H1 (cell line): ENCODE data around the gene KCNA4. TPM values are rescaled to one million over a fixed set of nuclear protein-coding genes. Genes with fewer than 3 reads are reported as not detected.

Experiments used
- CTCF ChIA-PET: fragments of 300-600 bp; sonication (Branson Sonifier 250); formaldehyde crosslinking; loops from one replicate; lab custom pipeline; 2021; ENCODE audit not compliant: partially characterized antibody; lab: Charles Lee
- POLR2A ChIA-PET: fragments of 300-600 bp; sonication (Branson Sonifier 250); formaldehyde crosslinking; loops from one replicate; lab custom pipeline; 2021; ENCODE audit warnings: inconsistent platforms; ENCODE audit not compliant: partially characterized antibody; lab: Charles Lee
- DNase-seq, 2 experiments: peaks; one replicate each; pipeline versions ENCODE4 v3.0.0 to v3.0.0-alpha.2; 2010 to 2022; ENCODE audit warnings: low spot score in 2 of 2, low read depth in 1 of 2, mixed read lengths in 1 of 2
- FAIRE-seq: peaks from 2 replicates; lab custom pipeline; 2011; peaks lifted over from hg19 to GRCh38; lab: Jason Lieb, UNC
- H2AFZ ChIP-seq: 2 replicates; pipeline ENCODE4 v1.8.1; 2012; ENCODE audit warnings: low read length, inconsistent platforms
- H2AK5ac ChIP-seq: 2 replicates; pipeline ENCODE4 v1.6.1; 2013; ENCODE audit warnings: low read depth, low read length
- H2BK120ac ChIP-seq: replicated peaks from 2 replicates; pipeline ENCODE3; 2013; ENCODE audit warnings: low read depth, low read length, inconsistent platforms
- H2BK12ac ChIP-seq: 2 replicates; pipeline ENCODE4 v1.6.1; 2013; ENCODE audit warnings: low read depth, low read length
- H2BK15ac ChIP-seq: 2 replicates; pipeline ENCODE4 v1.6.1; 2013; ENCODE audit warnings: low read length
- H2BK20ac ChIP-seq: 2 replicates; pipeline ENCODE4 v1.6.1; 2013; ENCODE audit warnings: low read length
- H2BK5ac ChIP-seq: 2 replicates; pipeline ENCODE4 v1.6.1; 2013; ENCODE audit warnings: low read depth, low read length
- H3K14ac ChIP-seq: 2 replicates; pipeline ENCODE4 v1.6.1; 2013; ENCODE audit warnings: inconsistent platforms; ENCODE audit not compliant: insufficient read length
- H3K18ac ChIP-seq: 2 replicates; pipeline ENCODE4 v1.6.1; 2013; ENCODE audit warnings: low read length; ENCODE audit errors: extremely low read depth
- H3K23ac ChIP-seq: 2 replicates; pipeline ENCODE4 v1.6.1; 2013; ENCODE audit warnings: inconsistent platforms; ENCODE audit not compliant: insufficient read length
- H3K23me2 ChIP-seq: 2 replicates; pipeline ENCODE4 v1.6.1; 2013; ENCODE audit warnings: low read depth, low read length
- H3K27ac ChIP-seq: 2 replicates; pipeline ENCODE4 v1.6.1; 2011; ENCODE audit warnings: low read depth, low read length, inconsistent platforms
- H3K27me3 ChIP-seq, 4 experiments: replicated peaks in 1 of 4; 1 replicate in 1 of 4; 2 replicates in 3 of 4; pipeline versions ENCODE4 v1.6.1 to v1.8.1; 2011 to 2013; ENCODE audit warnings: low read length in 3 of 4, mild to moderate bottlenecking in 3 of 4, inconsistent platforms in 2 of 4, mixed read lengths in 2 of 4, moderate library complexity in 1 of 4; ENCODE audit not compliant: control insufficient read depth in 3 of 4, insufficient read depth in 3 of 4; ENCODE audit errors: extremely low read depth in 1 of 4
- H3K36me3 ChIP-seq, 4 experiments: 2 replicates each; pipeline versions ENCODE4 v1.6.1 to v1.8.1; 2011 to 2013; ENCODE audit warnings: mild to moderate bottlenecking in 4 of 4, low read length in 3 of 4, moderate library complexity in 2 of 4, control low read depth in 1 of 4, inconsistent platforms in 1 of 4; ENCODE audit not compliant: insufficient read depth in 4 of 4, control insufficient read depth in 2 of 4
- H3K4ac ChIP-seq: replicated peaks from 2 replicates; pipeline ENCODE3; 2013; ENCODE audit warnings: low read length, low read depth, mixed read lengths, inconsistent platforms; ENCODE audit not compliant: insufficient read length
- H3K4me1 ChIP-seq, 4 experiments: replicated peaks in 1 of 4; 1 replicate in 1 of 4; 2 replicates in 3 of 4; pipeline versions ENCODE4 v1.6.1 to v1.8.1; 2011 to 2013; ENCODE audit warnings: low read length in 3 of 4, inconsistent platforms in 2 of 4, mixed read lengths in 1 of 4; ENCODE audit not compliant: insufficient read depth in 4 of 4, control insufficient read depth in 3 of 4
- H3K4me2 ChIP-seq, 2 experiments: 2 replicates each; pipeline versions ENCODE4 v1.6.1 to v1.8.1; 2011 to 2013; ENCODE audit warnings: low read depth in 2 of 2, low read length in 2 of 2, control low read depth in 1 of 2, inconsistent platforms in 1 of 2, mild to moderate bottlenecking in 1 of 2; ENCODE audit not compliant: insufficient read depth in 1 of 2
- H3K4me3 ChIP-seq, 4 experiments: fragments of 200-600, 300-600 bp in 1 of 4; sonication (generic), shearing (Covaris generic), sonication (Bioruptor Twin) in 1 of 4; 2 replicates each; pipeline versions ENCODE4 v1.5.1 to v1.8.1; 2011 to 2016; ENCODE audit warnings: low read length in 4 of 4, low read depth in 3 of 4, control low read depth in 2 of 4, inconsistent platforms in 2 of 4, mild to moderate bottlenecking in 2 of 4, mixed read lengths in 1 of 4, moderate library complexity in 1 of 4; ENCODE audit not compliant: insufficient read depth in 2 of 4; ENCODE audit errors: extremely low read depth in 1 of 4
- H3K56ac ChIP-seq: replicated peaks from 2 replicates; pipeline ENCODE3; 2013; ENCODE audit warnings: low read depth, mild to moderate bottlenecking, mixed read lengths, low read length, inconsistent platforms; ENCODE audit not compliant: insufficient read length
- H3K79me1 ChIP-seq: 2 replicates; pipeline ENCODE4 v1.6.1; 2013; ENCODE audit warnings: low read depth, low read length, control low read depth
- H3K79me2 ChIP-seq, 2 experiments: 2 replicates each; pipeline versions ENCODE4 v1.6.1 to v1.8.1; 2012 to 2013; ENCODE audit warnings: low read length in 2 of 2, mild to moderate bottlenecking in 2 of 2, inconsistent platforms in 1 of 2; ENCODE audit not compliant: insufficient read depth in 2 of 2, control insufficient read depth in 1 of 2
- H3K9ac ChIP-seq, 4 experiments: replicated peaks in 1 of 4; 1 replicate in 1 of 4; 2 replicates in 3 of 4; pipeline versions ENCODE4 v1.6.1 to v1.8.1; 2011 to 2013; ENCODE audit warnings: low read depth in 3 of 4, low read length in 3 of 4, control low read depth in 2 of 4, mild to moderate bottlenecking in 2 of 4, moderate library complexity in 2 of 4, inconsistent platforms in 1 of 4; ENCODE audit errors: extremely low read depth in 1 of 4
- H3K9me3 ChIP-seq, 2 experiments: 2 replicates each; pipeline versions ENCODE4 v1.6.1 to v1.8.1; 2012 to 2013; ENCODE audit warnings: mild to moderate bottlenecking in 2 of 2, moderate library complexity in 2 of 2, control low read depth in 1 of 2, inconsistent platforms in 1 of 2, low read depth in 1 of 2, low read length in 1 of 2, mixed read lengths in 1 of 2; ENCODE audit not compliant: insufficient read depth in 2 of 2
- H4K20me1 ChIP-seq, 2 experiments: replicated peaks in 1 of 2; 2 replicates each; pipeline versions ENCODE3 to v1.8.1; 2011 to 2013; ENCODE audit warnings: inconsistent platforms in 2 of 2, low read length in 2 of 2, mild to moderate bottlenecking in 1 of 2; ENCODE audit not compliant: insufficient read depth in 2 of 2, control insufficient read depth in 1 of 2
- H4K5ac ChIP-seq: 2 replicates; pipeline ENCODE4 v1.6.1; 2013; ENCODE audit warnings: low read length, low read depth, mixed read lengths, inconsistent platforms; ENCODE audit not compliant: insufficient read length
- H4K8ac ChIP-seq: 2 replicates; pipeline ENCODE4 v1.8.0; 2013; ENCODE audit warnings: mild to moderate bottlenecking, moderate library complexity, low read length, inconsistent platforms; ENCODE audit not compliant: insufficient read depth; ENCODE audit errors: extremely low read depth
- H4K91ac ChIP-seq: replicated peaks from 2 replicates; pipeline ENCODE3; 2013; ENCODE audit warnings: low read length, mixed read lengths, inconsistent platforms; ENCODE audit not compliant: insufficient read length
- EP300 ChIP-seq, 2 experiments: IDR thresholded peaks; 1 replicate in 1 of 2; 2 replicates in 1 of 2; pipeline ENCODE4 v1.6.1; 2011 to 2012; ENCODE audit warnings: low read depth in 2 of 2, low read length in 2 of 2, mild to moderate bottlenecking in 2 of 2, borderline replicate concordance in 1 of 2, inconsistent platforms in 1 of 2, moderate library complexity in 1 of 2
- FOSL1 ChIP-seq: IDR thresholded peaks from 2 replicates; pipeline ENCODE4 v1.6.1; 2011; ENCODE audit warnings: mild to moderate bottlenecking, low read depth, low read length, moderate library complexity; ENCODE audit not compliant: insufficient read depth
- HDAC2 ChIP-seq, 2 experiments: fragments of 300-600 bp in 1 of 2; sonication (generic) in 1 of 2; IDR thresholded peaks; 2 replicates each; pipeline ENCODE4 v1.6.1; 2011 to 2012; ENCODE audit warnings: low read depth in 2 of 2, low read length in 2 of 2, mild to moderate bottlenecking in 2 of 2, moderate library complexity in 2 of 2, borderline replicate concordance in 1 of 2, inconsistent platforms in 1 of 2
- KDM5A ChIP-seq: fragments of 200-600 bp; IDR thresholded peaks from 2 replicates; pipeline ENCODE4 v1.7.1; 2012; ENCODE audit warnings: mild to moderate bottlenecking, low read length, inconsistent platforms, mixed read lengths
- SIN3A ChIP-seq, 2 experiments: IDR thresholded peaks in 1 of 2; conservative IDR thresholded peaks in 1 of 2; 2 replicates each; pipeline ENCODE4 v1.6.1; 2011 to 2012; ENCODE audit warnings: low read length in 2 of 2, improper control_type of control experiment in 1 of 2, low read depth in 1 of 2, mild to moderate bottlenecking in 1 of 2
- SP2 ChIP-seq: IDR thresholded peaks from 2 replicates; pipeline ENCODE4 v1.6.1; 2012; ENCODE audit warnings: mild to moderate bottlenecking, low read length, inconsistent platforms
- WGBS, 2 experiments: shearing (Covaris generic) in 1 of 2; methylation state at CpG; one replicate each; pipeline versions ENCODE4 v1.1.6 to v1.1.7; 2013 to 2015; ENCODE audit warnings: low lambda C conversion rate in 2 of 2, mixed read lengths in 2 of 2, inconsistent platforms in 1 of 2, low coverage in 1 of 2, missing lambda C conversion rate in 1 of 2; ENCODE audit not compliant: insufficient replicate concordance in 2 of 2, insufficient coverage in 1 of 2, insufficient read length in 1 of 2; ENCODE audit errors: extremely low coverage in 1 of 2, missing lambda C conversion rate in 1 of 2; 5-methylcytosine and 5-hydroxymethylcytosine counted together
- polyA plus RNA-seq, 7 experiments: library from polyadenylated mRNA; depleted of rRNA in 3 of 7; stranded (reverse) in 5 of 7; unstranded in 2 of 7; fragments of >200 nt in 5 of 7; fragments of 200-250 nt in 2 of 7; gene quantifications; 1 replicate in 5 of 7; 2 replicates in 1 of 7; 4 replicates in 1 of 7; pipeline versions ENCODE4 v1.2.1 to v1.2.3, GENCODE V29; 2011 to 2013; ENCODE audit warnings: missing spikeins in 2 of 7, mixed read lengths in 2 of 7
- total RNA-seq: library from RNA; stranded (reverse); fragmentation: NEBNext Ultra II Directional; extraction: Animal tissue kit (Norgen Biotek cat#: 25700); gene quantifications from 2 replicates; pipeline ENCODE4 v1.2.1, GENCODE V29; 2021

KCNA4 gene
- total and polyA plus RNA-seq, 2 of the 8 experiments (the other 6 are each of a cell fraction or from before 2014, with no cell fraction given) = not detected

DNA sequence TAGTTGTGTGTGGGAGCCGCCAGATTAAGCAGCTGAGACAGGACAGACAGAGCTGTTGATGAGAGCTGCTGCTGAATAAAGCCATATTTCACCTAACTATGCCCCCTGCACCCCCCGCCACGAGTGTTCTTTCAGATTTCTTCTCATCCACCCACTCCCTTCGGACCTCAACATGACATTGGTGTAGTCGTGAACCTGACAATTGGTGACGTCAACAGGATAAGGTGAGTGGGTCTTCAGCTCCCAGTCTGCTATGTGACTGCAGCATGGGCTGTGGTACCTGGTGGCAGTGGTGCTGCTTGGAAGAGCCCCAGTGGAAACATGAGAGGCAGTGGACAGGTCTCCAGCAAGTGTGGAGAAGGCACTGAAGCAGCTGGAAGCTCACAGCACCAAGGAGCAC lies 28.3 kb upstream of the KCNA4 start:
- H3K4ac ChIP-seq = no peak overlapping the region
- H4K8ac ChIP-seq = no peak overlapping the region
- no peaks in the 10 kb centered on the region for H3K9me3 ChIP-seq
- no peak overlapping the region for H4K5ac ChIP-seq
- H3K27ac ChIP-seq = no peak overlapping the region
- no peak overlapping the region for H3K18ac ChIP-seq
- no peak overlapping the region for H3K23ac ChIP-seq
- POLR2A ChIA-PET = interaction anchor here (1.2 kb wide), 1 partner anchor 20 kb away, joined by 3 read pairs; no protein-coding TSS in a partner anchor
- no peak overlapping the region for H2AK5ac ChIP-seq
- H3K4me2 ChIP-seq = no peak overlapping the region
- WGBS, 2 experiments = 92% methylated on average over 4 of the region's 6 CpGs; no CpG with 5 or more reads in 1 of the 2 experiments
- no peaks in the 10 kb centered on the region for H3K79me1 ChIP-seq
- no peaks in the 10 kb centered on the region for H3K36me3 ChIP-seq
- no peaks in the 10 kb centered on the region for H3K23me2 ChIP-seq
- no peak overlapping the region for H3K56ac ChIP-seq
- H2BK12ac ChIP-seq = no peak overlapping the region
- H2BK120ac ChIP-seq = no peak overlapping the region
- no peak overlapping the region for H3K4me3 ChIP-seq
- no peak overlapping the region for H2BK5ac ChIP-seq
- no peaks in the 10 kb centered on the region for H3K4me1 ChIP-seq
- no peak for DNase-seq
- no peak overlapping the region for H3K9ac ChIP-seq
- H4K20me1 ChIP-seq = no peaks in the 10 kb centered on the region
- no peak overlapping the region for H4K91ac ChIP-seq
- no peak overlapping the region for H3K14ac ChIP-seq
- CTCF ChIA-PET = interaction anchor here (0.6 to 4.6 kb wide), 10 partner anchors 11 to 611 kb away, joined by 3 to 24 read pairs (median 3); no protein-coding TSS in a partner anchor
- H3K79me2 ChIP-seq = no peaks in the 10 kb centered on the region
- TF ChIP-seq SIN3A (conservative IDR thresholded peaks at IDR 0.05 in 1 of 2, IDR thresholded peaks at IDR 0.05 in 1 of 2; ENCODE audit: low read depth in 1 of 2, low read length in 2 of 2) (no peak), FOSL1 (no peak), HDAC2 (IDR thresholded peaks at IDR 0.05; ENCODE audit: borderline replicate concordance in 1 of 2, low read depth in 2 of 2, low read length in 2 of 2) (no peak), EP300 (IDR thresholded peaks at IDR 0.05; ENCODE audit: borderline replicate concordance in 1 of 2, low read depth in 2 of 2, low read length in 2 of 2) (no peak), SP2 (no peak), KDM5A (no peak)
- TF ChIP-seq, all 59 proteins: peak for 0
- Histone ChIP-seq H3K27me3 (peaks cover 0 to 1% (median 0%) of the 10 kb centered on the region in 4 experiments; a peak in 2 of 7 replicates), H2BK20ac (no peak overlapping the region), H2BK15ac (no peak overlapping the region), H2AFZ (no peak overlapping the region)
- no peak for FAIRE-seq
